MV-4-11 (cell line): ENCODE data around the gene LARP1B.
"Not testable (repeated sequence)": the region's sequence is repeated elsewhere in the genome, so short reads cannot be mapped to it uniquely, and the experiment has no call there.

Experiments used
- DNase-seq: peaks from one replicate; lab custom pipeline; 2025; lab: John Stamatoyannopoulos, UW

The LARP1B gene

GRCh38 chr4:128225148-128225547, 164.0 kb downstream of the LARP1B start:
- no peak for DNase-seq

GRCh38 chr4:128227991-128228571, 167.0 kb downstream of the LARP1B start:
- no peak for DNase-seq

- no peak for DNase-seq
Observed at GRCh38 chr4:128228845-128229795, 168.0 kb downstream of the LARP1B start.

- no peak for DNase-seq
Observed at GRCh38 chr4:128232719-128233118, 171.6 kb downstream of the LARP1B start.

- DNase-seq, result no peak
Observed at GRCh38 chr4:128234836-128235235, 173.7 kb downstream of the LARP1B start.

GRCh38 chr4:128241019-128241418, 179.9 kb downstream of the LARP1B start:
- no peak for DNase-seq

GRCh38 chr4:128241425-128241913, 180.4 kb downstream of the LARP1B start:
- no peak for DNase-seq

GRCh38 chr4:128241981-128242380, 180.9 kb downstream of the LARP1B start:
- DNase-seq, result no peak

GRCh38 chr4:128242601-128243000, 181.5 kb downstream of the LARP1B start:
- DNase-seq, result no peak

- DNase-seq, result no peak
Observed at GRCh38 chr4:128244379-128244778, 183.3 kb downstream of the LARP1B start.

- not testable (repeated sequence) for DNase-seq
Observed at GRCh38 chr4:128245391-128245790, 184.3 kb downstream of the LARP1B start.

GRCh38 chr4:128247906-128248305, 186.8 kb downstream of the LARP1B start:
- DNase-seq, result no peak

- no peak for DNase-seq
Observed at GRCh38 chr4:128249787-128250668, 188.9 kb downstream of the LARP1B start.

- no peak for DNase-seq
Observed at GRCh38 chr4:128255906-128256305, 194.8 kb downstream of the LARP1B start.

- no peak for DNase-seq
Observed at GRCh38 chr4:128256539-128256938, 195.4 kb downstream of the LARP1B start.

- DNase-seq, result not testable (repeated sequence)
Observed at GRCh38 chr4:128258166-128258565, 197.1 kb downstream of the LARP1B start.

GRCh38 chr4:128259889-128260288, 198.8 kb downstream of the LARP1B start:
- not testable (repeated sequence) for DNase-seq
